Mesothelial cell of epicardium (in vitro differentiated cells): Measurements from ENCODE around the gene CRAMP1. TPM values are rescaled to one million over a fixed set of nuclear protein-coding genes. Genes with fewer than 3 reads are reported as not detected.

Source experiments
- DNase-seq, 2 experiments: peaks; one replicate each; pipeline ENCODE4 v3.0.0; 2021; ENCODE audit warnings: low spot score in 2 of 2; ENCODE audit not compliant: unreplicated experiment in 2 of 2
- H3K27ac Mint-ChIP-seq: 2 replicates; pipeline ENCODE4 v1.8.0; 2021; ENCODE audit warnings: mixed read lengths
- H3K27me3 Mint-ChIP-seq: 2 replicates; pipeline ENCODE4 v1.8.0; 2021; ENCODE audit warnings: low read depth, mixed read lengths
- H3K36me3 Mint-ChIP-seq: 2 replicates; pipeline ENCODE4 v1.8.0; 2021; ENCODE audit warnings: mixed read lengths
- H3K4me1 Mint-ChIP-seq: 2 replicates; pipeline ENCODE4 v1.8.0; 2021; ENCODE audit warnings: mixed read lengths
- H3K4me3 Mint-ChIP-seq: 2 replicates; pipeline ENCODE4 v1.8.0; 2021; ENCODE audit warnings: mild to moderate bottlenecking, moderate library complexity, mixed read lengths
- H3K9me3 Mint-ChIP-seq: 2 replicates; pipeline ENCODE4 v1.8.0; 2021; ENCODE audit warnings: mixed read lengths
- total RNA-seq: library from RNA; stranded (reverse); gene quantifications from 3 replicates; pipeline ENCODE4 v1.2.1, GENCODE V29; 2021
- TF ChIP-seq, protein P1 (sequence below): fragments of 200-600 bp; sonication (generic); IDR thresholded peaks from one replicate; pipeline ENCODE4 v1.5.0; 2021; ENCODE audit warnings: antibody characterized with exemption; ENCODE audit not compliant: unreplicated experiment

Gene CRAMP1
- total RNA-seq, 1 donor from 2014 or later: 44.8 TPM

DNA sequence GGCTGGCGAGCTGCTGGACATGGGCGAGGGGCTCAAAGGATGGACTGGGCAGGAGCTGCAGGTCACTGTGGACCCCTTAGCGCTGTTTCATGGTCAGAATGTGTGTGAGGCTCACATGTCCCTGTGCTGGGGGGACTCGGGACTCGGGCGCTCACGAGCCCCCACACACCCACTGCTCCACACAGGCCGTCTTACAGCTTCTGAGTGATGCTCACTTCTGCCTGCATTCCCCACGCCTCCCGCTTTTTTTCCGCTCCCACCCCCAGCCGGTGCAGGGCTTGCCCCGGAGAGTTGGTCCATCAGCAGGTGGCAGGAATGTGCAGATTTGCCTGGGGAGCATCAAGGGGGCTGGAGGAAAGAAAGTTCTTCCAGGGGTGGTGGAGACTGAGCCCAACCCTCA lies 45.7 kb downstream of the CRAMP1 start:
- H3K27ac Mint-ChIP-seq: no peak overlapping the region
- no peak for DNase-seq
- peaks cover 37% of the 10 kb centered on the region for H3K36me3 Mint-ChIP-seq
- H3K4me3 Mint-ChIP-seq: no peak overlapping the region
- H3K9me3 Mint-ChIP-seq: no peaks in the 10 kb centered on the region
- no peaks in the 10 kb centered on the region for H3K27me3 Mint-ChIP-seq
- H3K4me1 Mint-ChIP-seq: no peaks in the 10 kb centered on the region
- TF ChIP-seq, protein P1, sequence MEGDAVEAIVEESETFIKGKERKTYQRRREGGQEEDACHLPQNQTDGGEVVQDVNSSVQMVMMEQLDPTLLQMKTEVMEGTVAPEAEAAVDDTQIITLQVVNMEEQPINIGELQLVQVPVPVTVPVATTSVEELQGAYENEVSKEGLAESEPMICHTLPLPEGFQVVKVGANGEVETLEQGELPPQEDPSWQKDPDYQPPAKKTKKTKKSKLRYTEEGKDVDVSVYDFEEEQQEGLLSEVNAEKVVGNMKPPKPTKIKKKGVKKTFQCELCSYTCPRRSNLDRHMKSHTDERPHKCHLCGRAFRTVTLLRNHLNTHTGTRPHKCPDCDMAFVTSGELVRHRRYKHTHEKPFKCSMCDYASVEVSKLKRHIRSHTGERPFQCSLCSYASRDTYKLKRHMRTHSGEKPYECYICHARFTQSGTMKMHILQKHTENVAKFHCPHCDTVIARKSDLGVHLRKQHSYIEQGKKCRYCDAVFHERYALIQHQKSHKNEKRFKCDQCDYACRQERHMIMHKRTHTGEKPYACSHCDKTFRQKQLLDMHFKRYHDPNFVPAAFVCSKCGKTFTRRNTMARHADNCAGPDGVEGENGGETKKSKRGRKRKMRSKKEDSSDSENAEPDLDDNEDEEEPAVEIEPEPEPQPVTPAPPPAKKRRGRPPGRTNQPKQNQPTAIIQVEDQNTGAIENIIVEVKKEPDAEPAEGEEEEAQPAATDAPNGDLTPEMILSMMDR: no peak

DNA sequence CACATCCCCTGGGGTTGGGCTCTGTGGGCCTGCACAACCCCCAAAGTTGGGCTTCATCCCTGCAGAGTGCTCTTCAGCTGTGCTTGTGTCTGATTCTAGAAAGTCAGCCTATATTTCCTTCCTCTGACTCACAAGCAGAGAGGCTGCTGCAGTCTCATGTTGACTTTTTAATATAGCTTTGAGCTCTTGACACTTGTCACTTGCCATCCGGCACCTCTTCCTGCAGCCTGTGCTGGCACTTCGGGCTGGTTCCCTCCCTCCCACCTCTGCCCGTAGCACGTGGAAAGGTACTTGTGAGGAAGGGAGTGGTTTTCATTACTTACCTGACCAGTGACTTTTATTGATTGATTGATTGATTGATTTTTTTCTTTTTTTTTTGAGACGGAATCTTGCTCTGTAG lies 46.9 kb downstream of the CRAMP1 start:
- H3K27me3 Mint-ChIP-seq: no peaks in the 10 kb centered on the region
- DNase-seq: no peak
- no peaks in the 10 kb centered on the region for H3K4me1 Mint-ChIP-seq
- H3K4me3 Mint-ChIP-seq: no peak overlapping the region
- H3K9me3 Mint-ChIP-seq: no peaks in the 10 kb centered on the region
- H3K27ac Mint-ChIP-seq: no peak overlapping the region
- peaks cover 39% of the 10 kb centered on the region for H3K36me3 Mint-ChIP-seq
- TF ChIP-seq, protein P1: no peak

DNA sequence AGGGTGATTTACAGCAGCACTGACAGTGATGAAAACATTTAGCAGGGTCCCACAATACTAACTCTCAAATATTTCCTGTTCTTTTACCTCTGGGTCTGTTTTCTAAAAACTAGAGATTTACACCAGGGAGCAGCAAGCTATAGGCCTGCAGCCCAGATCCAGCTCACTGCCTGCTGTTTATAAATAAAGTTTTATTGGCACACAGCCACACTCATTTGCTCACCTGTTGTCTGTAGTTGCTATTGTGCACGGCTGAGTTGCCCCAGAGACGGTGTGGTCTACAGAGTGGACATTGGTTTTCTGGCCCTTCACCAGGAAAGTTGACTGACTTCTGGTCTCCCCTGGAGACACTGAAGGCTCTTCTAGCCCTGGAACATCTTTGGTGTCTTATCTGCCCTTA lies 49.7 kb downstream of the CRAMP1 start:
- no peak overlapping the region for H3K4me3 Mint-ChIP-seq
- H3K36me3 Mint-ChIP-seq: peaks cover 31% of the 10 kb centered on the region
- no peaks in the 10 kb centered on the region for H3K4me1 Mint-ChIP-seq
- no peaks in the 10 kb centered on the region for H3K9me3 Mint-ChIP-seq
- no peak overlapping the region for H3K27ac Mint-ChIP-seq
- TF ChIP-seq, protein P1: no peak
- no peak for DNase-seq
- H3K27me3 Mint-ChIP-seq: no peaks in the 10 kb centered on the region

DNA sequence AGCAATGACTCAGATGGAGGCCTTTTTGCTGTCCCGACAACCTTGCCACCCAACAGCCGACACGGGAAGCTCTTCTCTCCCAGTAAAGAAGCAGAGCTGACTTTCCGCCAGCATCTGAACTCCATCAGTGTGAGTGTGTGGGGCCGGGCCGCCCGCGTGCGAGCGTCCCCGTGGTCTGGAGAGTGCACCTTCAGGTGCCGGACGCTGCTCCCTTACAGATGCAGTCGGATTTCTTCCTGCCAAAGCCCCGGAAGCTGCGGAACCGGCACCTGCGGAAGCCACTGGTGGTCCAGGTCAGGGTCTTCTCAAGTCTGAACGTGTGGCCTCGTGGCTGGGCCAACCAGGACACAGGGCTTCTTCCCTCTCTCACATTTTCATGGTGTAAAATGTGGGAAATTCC lies 50.4 kb downstream of the CRAMP1 start:
- DNase-seq: no peak
- no peaks in the 10 kb centered on the region for H3K9me3 Mint-ChIP-seq
- no peaks in the 10 kb centered on the region for H3K27me3 Mint-ChIP-seq
- no peak overlapping the region for H3K4me3 Mint-ChIP-seq
- no peak overlapping the region for H3K27ac Mint-ChIP-seq
- TF ChIP-seq, protein P1: no peak
- H3K4me1 Mint-ChIP-seq: no peaks in the 10 kb centered on the region
- H3K36me3 Mint-ChIP-seq: peaks cover 32% of the 10 kb centered on the region

DNA sequence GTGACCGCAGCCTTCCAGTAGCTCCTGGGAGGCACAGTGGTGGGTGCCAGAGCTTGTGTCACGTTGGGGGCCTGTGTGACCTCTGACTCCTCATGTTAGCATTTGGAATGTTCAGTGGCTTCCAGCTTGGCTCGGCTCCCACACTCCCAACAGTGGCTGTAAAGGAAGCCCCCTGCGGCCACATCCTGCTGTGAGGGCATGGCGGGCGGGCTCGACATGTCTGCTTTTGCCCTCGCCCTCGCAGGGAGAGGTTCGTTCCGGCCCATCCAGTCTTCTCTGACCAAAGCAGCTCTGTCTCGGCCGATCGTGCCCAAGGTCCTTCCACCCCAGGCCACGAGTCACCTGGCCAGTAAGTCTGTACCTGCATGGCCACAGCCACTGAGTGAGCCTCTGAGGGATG lies 53.7 kb downstream of the CRAMP1 start:
- H3K27me3 Mint-ChIP-seq: no peaks in the 10 kb centered on the region
- H3K4me1 Mint-ChIP-seq: no peaks in the 10 kb centered on the region
- no peak overlapping the region for H3K4me3 Mint-ChIP-seq
- H3K27ac Mint-ChIP-seq: no peak overlapping the region
- peaks cover 40% of the 10 kb centered on the region for H3K36me3 Mint-ChIP-seq
- H3K9me3 Mint-ChIP-seq: no peaks in the 10 kb centered on the region
- TF ChIP-seq, protein P1: no peak
- no peak for DNase-seq

DNA sequence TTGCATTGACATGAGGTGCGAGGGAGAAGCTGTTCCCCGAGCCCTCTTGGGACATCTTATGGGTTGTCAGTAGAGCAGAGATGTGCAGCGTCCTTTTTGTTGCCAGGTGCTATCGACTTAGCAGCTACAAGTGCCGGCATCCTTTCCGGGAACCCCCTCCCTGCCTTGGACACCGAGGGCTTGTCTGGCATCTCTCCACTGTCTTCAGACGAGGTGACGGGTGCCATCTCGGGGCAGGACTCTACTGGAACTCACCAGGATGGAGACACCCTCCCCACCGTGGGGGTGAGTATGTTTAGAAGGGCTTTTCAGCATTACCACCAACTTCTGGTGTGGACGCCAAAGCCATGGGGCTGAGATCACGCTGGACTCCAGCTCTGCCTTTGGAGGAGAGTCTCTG lies 54.2 kb downstream of the CRAMP1 start:
- Mint-ChIP-seq H3K9me3 (no peaks in the 10 kb centered on the region), H3K27me3 (no peaks in the 10 kb centered on the region), H3K27ac (no peak overlapping the region), H3K36me3 (peaks cover 41% of the 10 kb centered on the region), H3K4me3 (no peak overlapping the region), H3K4me1 (no peaks in the 10 kb centered on the region)
- TF ChIP-seq, protein P1: no peak
- DNase-seq: no peak
